MM.1S (cell line): ENCODE data around the gene MELTF.

ENCODE experiments used
- CTCF ChIP-seq: fragments of 300-600 bp; sonication (generic); IDR thresholded peaks from 2 replicates; pipeline ENCODE4 v1.5.1; 2016; ENCODE audit warnings: antibody characterized with exemption, low read length, mixed read lengths
- EZH2 ChIP-seq: fragments of 300-600 bp; sonication (generic); optimal IDR thresholded peaks from 2 replicates; pipeline ENCODE3; 2017; ENCODE audit warnings: low read depth, mild to moderate bottlenecking, antibody characterized with exemption, low read length, mixed read lengths

GRCh38 chr3:197064771-197065170 is 35.2 kb upstream of the MELTF start:
- TF ChIP-seq CTCF (no peak), EZH2 (no peak)
